HG03064 (cell line): ENCODE results near the gene CASKIN2.
"Not testable (repeated sequence)": the region's sequence is repeated elsewhere in the genome, so short reads cannot be mapped to it uniquely, and the experiment has no call there.

ENCODE experiments used
- ATAC-seq: cut with Tn5 transposase; IDR thresholded peaks from one replicate; pipeline ENCODE4 v1.9.1; 2021; ENCODE audit warnings: low read depth; ENCODE audit not compliant: unreplicated experiment

CASKIN2 gene

GRCh38 chr17:75475851-75476250, 39.5 kb downstream of the CASKIN2 start:
- no peak for ATAC-seq

- ATAC-seq: no peak
These were observed 40.0 kb downstream of the CASKIN2 start for GRCh38 chr17:75475144-75475835.

- no peak for ATAC-seq
These were observed 40.6 kb downstream of the CASKIN2 start for GRCh38 chr17:75474736-75475135.

GRCh38 chr17:75473246-75473645, 42.1 kb downstream of the CASKIN2 start:
- ATAC-seq: no peak

GRCh38 chr17:75472119-75472518, 43.2 kb downstream of the CASKIN2 start:
- no peak for ATAC-seq

- ATAC-seq: no peak
These were observed 44.1 kb downstream of the CASKIN2 start for GRCh38 chr17:75471207-75471606.

- ATAC-seq: no peak
These were observed 46.5 kb downstream of the CASKIN2 start for GRCh38 chr17:75468779-75469373.

- ATAC-seq: no peak
These were observed 47.0 kb downstream of the CASKIN2 start for GRCh38 chr17:75468291-75468754.

- no peak for ATAC-seq
These were observed 50.3 kb downstream of the CASKIN2 start for GRCh38 chr17:75465039-75465438.

- ATAC-seq: no peak
These were observed 51.7 kb downstream of the CASKIN2 start for GRCh38 chr17:75463603-75464002.

- ATAC-seq: no peak
These were observed 55.0 kb downstream of the CASKIN2 start for GRCh38 chr17:75460295-75460694.

GRCh38 chr17:75459590-75460267, 55.6 kb downstream of the CASKIN2 start:
- no peak for ATAC-seq

- ATAC-seq: no peak
These were observed 56.1 kb downstream of the CASKIN2 start for GRCh38 chr17:75459246-75459589.

- no peak for ATAC-seq
These were observed 58.2 kb downstream of the CASKIN2 start for GRCh38 chr17:75457047-75457654.

- ATAC-seq: peak; percentile 78
These were observed 58.8 kb downstream of the CASKIN2 start, which contains the start of gene TMEM94 for GRCh38 chr17:75456417-75457046. TMEM94 (plus strand) TSS chr17:75456635; CDS start chr17:75471906, 15,271 bp downstream.

- peak; percentile 12 for ATAC-seq
These were observed 59.3 kb downstream of the CASKIN2 start for GRCh38 chr17:75456039-75456416.

GRCh38 chr17:75454672-75455071, 60.7 kb downstream of the CASKIN2 start:
- not testable (repeated sequence) for ATAC-seq

GRCh38 chr17:75454193-75454592, 61.1 kb downstream of the CASKIN2 start:
- no peak for ATAC-seq

GRCh38 chr17:75450270-75450669, 65.1 kb downstream of the CASKIN2 start:
- ATAC-seq: no peak
